Measurements from ENCODE around the gene SPEN. TPM values are rescaled to one million over a fixed set of nuclear protein-coding genes. Genes with fewer than 3 reads are reported as not detected.

Gene SPEN
- total and polyA plus RNA-seq, 9 of the 15 experiments (the other 6 are each of a cell fraction or from before 2014, with no cell fraction given), result 5.7 to 87.5 (median 27.2) TPM

DNA sequence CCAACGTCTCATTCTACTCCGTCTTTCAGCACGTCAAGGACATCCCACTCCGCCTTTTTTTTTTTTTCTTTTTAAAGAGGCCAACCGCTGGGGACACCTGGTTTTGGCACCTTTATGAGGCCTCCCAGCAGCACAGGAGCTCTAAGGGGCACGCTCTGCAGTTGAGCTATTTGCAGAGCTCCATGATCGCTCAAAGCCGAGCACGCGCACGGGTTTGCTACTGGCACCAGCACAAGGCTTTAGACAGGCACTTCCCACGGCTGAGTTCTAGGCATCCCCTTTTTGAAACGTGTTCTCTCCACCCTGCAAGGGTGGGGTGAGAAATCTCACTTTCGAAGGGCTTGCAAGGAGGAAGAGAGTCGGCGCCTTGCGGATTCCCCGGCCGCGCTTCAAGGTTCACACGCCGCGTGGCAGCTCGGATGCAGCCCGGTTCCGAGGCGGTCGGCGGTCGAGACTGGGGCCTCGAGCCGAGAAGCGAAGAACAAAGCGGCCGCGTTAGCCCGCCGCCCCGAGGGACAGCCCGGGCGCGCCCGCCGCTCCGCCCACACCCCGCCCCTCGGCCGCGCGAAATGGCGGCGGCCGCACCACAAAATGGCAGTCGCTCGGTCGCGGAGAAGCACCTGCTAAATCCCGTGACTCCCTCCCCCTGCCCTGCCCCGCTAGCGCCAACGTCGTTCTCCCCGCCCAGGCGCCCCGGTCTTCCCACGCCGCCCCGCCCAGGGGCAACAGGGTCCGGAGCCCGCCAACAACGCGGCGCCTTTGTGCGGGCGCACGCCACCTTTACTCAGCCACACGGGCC is 12.9 kb upstream of the SPEN start (continued):
- no peak for TF ChIP-seq STAT5B (CRISPR knock-in tag; IDR thresholded peaks at IDR 0.05)
- TF ChIP-seq SREBF1 (IDR thresholded peaks at IDR 0.05; ENCODE audit: borderline replicate concordance, low read depth, low read length), result no peak
- 0 out of 2 replicates have a peak, but pooled peaks have one; percentile 33 for TF ChIP-seq SIN3B (IDR thresholded peaks at IDR 0.05; ENCODE audit: low read depth)
- TF ChIP-seq, protein P1, sequence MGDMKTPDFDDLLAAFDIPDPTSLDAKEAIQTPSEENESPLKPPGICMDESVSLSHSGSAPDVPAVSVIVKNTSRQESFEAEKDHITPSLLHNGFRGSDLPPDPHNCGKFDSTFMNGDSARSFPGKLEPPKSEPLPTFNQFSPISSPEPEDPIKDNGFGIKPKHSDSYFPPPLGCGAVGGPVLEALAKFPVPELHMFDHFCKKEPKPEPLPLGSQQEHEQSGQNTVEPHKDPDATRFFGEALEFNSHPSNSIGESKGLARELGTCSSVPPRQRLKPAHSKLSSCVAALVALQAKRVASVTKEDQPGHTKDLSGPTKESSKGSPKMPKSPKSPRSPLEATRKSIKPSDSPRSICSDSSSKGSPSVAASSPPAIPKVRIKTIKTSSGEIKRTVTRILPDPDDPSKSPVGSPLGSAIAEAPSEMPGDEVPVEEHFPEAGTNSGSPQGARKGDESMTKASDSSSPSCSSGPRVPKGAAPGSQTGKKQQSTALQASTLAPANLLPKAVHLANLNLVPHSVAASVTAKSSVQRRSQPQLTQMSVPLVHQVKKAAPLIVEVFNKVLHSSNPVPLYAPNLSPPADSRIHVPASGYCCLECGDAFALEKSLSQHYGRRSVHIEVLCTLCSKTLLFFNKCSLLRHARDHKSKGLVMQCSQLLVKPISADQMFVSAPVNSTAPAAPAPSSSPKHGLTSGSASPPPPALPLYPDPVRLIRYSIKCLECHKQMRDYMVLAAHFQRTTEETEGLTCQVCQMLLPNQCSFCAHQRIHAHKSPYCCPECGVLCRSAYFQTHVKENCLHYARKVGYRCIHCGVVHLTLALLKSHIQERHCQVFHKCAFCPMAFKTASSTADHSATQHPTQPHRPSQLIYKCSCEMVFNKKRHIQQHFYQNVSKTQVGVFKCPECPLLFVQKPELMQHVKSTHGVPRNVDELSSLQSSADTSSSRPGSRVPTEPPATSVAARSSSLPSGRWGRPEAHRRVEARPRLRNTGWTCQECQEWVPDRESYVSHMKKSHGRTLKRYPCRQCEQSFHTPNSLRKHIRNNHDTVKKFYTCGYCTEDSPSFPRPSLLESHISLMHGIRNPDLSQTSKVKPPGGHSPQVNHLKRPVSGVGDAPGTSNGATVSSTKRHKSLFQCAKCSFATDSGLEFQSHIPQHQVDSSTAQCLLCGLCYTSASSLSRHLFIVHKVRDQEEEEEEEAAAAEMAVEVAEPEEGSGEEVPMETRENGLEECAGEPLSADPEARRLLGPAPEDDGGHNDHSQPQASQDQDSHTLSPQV (IDR thresholded peaks at IDR 0.05), result peak; percentile 90
- peak; percentile 86 for TF ChIP-seq PML (IDR thresholded peaks at IDR 0.05; ENCODE audit: low read length)
- TF ChIP-seq ZC3H4 (CRISPR knock-in tag; IDR thresholded peaks at IDR 0.05; ENCODE audit: borderline replicate concordance), result peak; percentile 69
- no peak; a peak in 1 of 4 replicates for TF ChIP-seq FOXA3 (CRISPR knock-in tag; conservative IDR thresholded peaks at IDR 0.05 in 1 of 2, IDR thresholded peaks at IDR 0.05 in 1 of 2)
- no peak for TF ChIP-seq ZNF586 (CRISPR knock-in tag; conservative IDR thresholded peaks at IDR 0.05)
- TF ChIP-seq C11orf30 (IDR thresholded peaks at IDR 0.05; ENCODE audit: low read depth), result no peak
- TF ChIP-seq EP300 (IDR thresholded peaks at IDR 0.05; ENCODE audit: low read length), result peak; percentile 32
- TF ChIP-seq XRCC4 (IDR thresholded peaks at IDR 0.05; ENCODE audit: extremely low read depth, insufficient read depth, insufficient read length), result no peak
- 0 out of 2 replicates have a peak, but pooled peaks have one; percentile 3 for TF ChIP-seq BCL6 (CRISPR knock-in tag; IDR thresholded peaks at IDR 0.05)
- TF ChIP-seq, protein P2, sequence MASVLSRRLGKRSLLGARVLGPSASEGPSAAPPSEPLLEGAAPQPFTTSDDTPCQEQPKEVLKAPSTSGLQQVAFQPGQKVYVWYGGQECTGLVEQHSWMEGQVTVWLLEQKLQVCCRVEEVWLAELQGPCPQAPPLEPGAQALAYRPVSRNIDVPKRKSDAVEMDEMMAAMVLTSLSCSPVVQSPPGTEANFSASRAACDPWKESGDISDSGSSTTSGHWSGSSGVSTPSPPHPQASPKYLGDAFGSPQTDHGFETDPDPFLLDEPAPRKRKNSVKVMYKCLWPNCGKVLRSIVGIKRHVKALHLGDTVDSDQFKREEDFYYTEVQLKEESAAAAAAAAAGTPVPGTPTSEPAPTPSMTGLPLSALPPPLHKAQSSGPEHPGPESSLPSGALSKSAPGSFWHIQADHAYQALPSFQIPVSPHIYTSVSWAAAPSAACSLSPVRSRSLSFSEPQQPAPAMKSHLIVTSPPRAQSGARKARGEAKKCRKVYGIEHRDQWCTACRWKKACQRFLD (CRISPR knock-in tag; IDR thresholded peaks at IDR 0.05), result peak; percentile 95
- TF ChIP-seq, protein P3, sequence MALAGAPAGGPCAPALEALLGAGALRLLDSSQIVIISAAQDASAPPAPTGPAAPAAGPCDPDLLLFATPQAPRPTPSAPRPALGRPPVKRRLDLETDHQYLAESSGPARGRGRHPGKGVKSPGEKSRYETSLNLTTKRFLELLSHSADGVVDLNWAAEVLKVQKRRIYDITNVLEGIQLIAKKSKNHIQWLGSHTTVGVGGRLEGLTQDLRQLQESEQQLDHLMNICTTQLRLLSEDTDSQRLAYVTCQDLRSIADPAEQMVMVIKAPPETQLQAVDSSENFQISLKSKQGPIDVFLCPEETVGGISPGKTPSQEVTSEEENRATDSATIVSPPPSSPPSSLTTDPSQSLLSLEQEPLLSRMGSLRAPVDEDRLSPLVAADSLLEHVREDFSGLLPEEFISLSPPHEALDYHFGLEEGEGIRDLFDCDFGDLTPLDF (CRISPR knock-in tag; IDR thresholded peaks at IDR 0.05), result peak; percentile 92
- TF ChIP-seq HIVEP1 (CRISPR knock-in tag; IDR thresholded peaks at IDR 0.05), result 0 out of 2 replicates have a peak, but pooled peaks have one; percentile 36
- no peak for TF ChIP-seq NELFE (IDR thresholded peaks at IDR 0.05; ENCODE audit: insufficient read depth, insufficient read length)
- no peak for TF ChIP-seq ZNF146 (CRISPR knock-in tag; IDR thresholded peaks at IDR 0.05; ENCODE audit: unreplicated experiment)
- TF ChIP-seq, protein P4, sequence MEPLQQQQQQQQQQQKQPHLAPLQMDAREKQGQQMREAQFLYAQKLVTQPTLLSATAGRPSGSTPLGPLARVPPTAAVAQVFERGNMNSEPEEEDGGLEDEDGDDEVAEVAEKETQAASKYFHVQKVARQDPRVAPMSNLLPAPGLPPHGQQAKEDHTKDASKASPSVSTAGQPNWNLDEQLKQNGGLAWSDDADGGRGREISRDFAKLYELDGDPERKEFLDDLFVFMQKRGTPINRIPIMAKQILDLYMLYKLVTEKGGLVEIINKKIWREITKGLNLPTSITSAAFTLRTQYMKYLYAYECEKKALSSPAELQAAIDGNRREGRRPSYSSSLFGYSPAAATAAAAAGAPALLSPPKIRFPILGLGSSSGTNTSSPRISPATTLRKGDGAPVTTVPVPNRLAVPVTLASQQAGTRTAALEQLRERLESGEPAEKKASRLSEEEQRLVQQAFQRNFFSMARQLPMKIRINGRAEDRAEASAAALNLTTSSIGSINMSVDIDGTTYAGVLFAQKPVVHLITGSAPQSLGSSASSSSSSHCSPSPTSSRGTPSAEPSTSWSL (CRISPR knock-in tag; IDR thresholded peaks at IDR 0.05; ENCODE audit: borderline replicate concordance), result peak; percentile 21; the same call in 1 of the 2 replicates

Measured in K562 (cell line).